Mucosa of rectum (tissue), 2 donors: ENCODE data around the gene SAT2.
"Not testable (repeated sequence)": the region's sequence is repeated elsewhere in the genome, so short reads cannot be mapped to it uniquely, and the experiment has no call there.

Experiments used
- H3K27ac ChIP-seq, 2 donors: one replicate each; pipeline ENCODE4 v1.7.0; 2013; ENCODE audit warnings: inconsistent platforms in 2 of 2, low read depth in 2 of 2, low read length in 2 of 2
- H3K27me3 ChIP-seq, 2 donors: one replicate each; pipeline ENCODE4 v1.7.0; 2013; ENCODE audit warnings: low read length in 2 of 2; ENCODE audit not compliant: control insufficient read depth in 2 of 2, insufficient read depth in 2 of 2
- H3K36me3 ChIP-seq, 2 donors: one replicate each; pipeline ENCODE4 v1.7.0; 2013; ENCODE audit warnings: low read length in 2 of 2; ENCODE audit not compliant: control insufficient read depth in 2 of 2, insufficient read depth in 2 of 2
- H3K4me1 ChIP-seq, 2 donors: one replicate each; pipeline ENCODE4 v1.7.0; 2013; ENCODE audit warnings: low read length in 2 of 2, mild to moderate bottlenecking in 1 of 2; ENCODE audit not compliant: control insufficient read depth in 2 of 2, insufficient read depth in 2 of 2
- H3K4me3 ChIP-seq, 2 donors: one replicate each; pipeline ENCODE4 v1.7.0; 2013; ENCODE audit warnings: low read length in 2 of 2
- H3K9ac ChIP-seq, 2 donors: one replicate each; pipeline ENCODE4 v1.7.0; 2013; ENCODE audit warnings: low read length in 2 of 2, low read depth in 1 of 2, mild to moderate bottlenecking in 1 of 2
- H3K9me3 ChIP-seq, 2 donors: one replicate each; pipeline ENCODE4 v1.7.0; 2013; ENCODE audit warnings: low read length in 2 of 2; ENCODE audit not compliant: control insufficient read depth in 2 of 2
- donor health status: healthy.
- donor health status: Normal muscosa, but diverticular disease.

SAT2 gene

DNA sequence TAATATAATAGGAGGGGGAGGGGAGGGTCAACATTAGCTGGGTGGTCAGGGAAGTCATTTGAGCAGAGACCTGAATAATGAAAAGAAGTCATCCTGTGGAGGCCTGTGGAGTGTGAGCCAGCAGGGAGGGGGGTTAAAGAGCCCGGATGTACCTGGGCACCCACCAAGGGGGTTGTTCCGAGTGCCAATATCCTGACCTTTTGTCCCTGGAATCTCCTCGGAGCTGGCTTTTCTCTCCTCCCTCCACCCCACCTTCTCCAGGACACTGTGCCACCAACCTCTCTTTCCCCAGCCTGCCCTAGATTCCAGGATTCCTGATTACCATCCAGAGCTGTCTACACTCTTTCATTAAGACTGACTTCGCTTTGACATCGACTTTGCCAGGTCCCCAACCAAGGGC, 8.5 kb upstream of the SAT2 start:
- Histone ChIP-seq H3K4me1 (no peaks in the 10 kb centered on the region), H3K9me3 (no peaks in the 10 kb centered on the region), H3K27me3 (no peaks in the 10 kb centered on the region), H3K4me3 (no peak overlapping the region), H3K27ac (no peak overlapping the region), H3K9ac (no peak overlapping the region), H3K36me3 (no peaks in the 10 kb centered on the region)

DNA sequence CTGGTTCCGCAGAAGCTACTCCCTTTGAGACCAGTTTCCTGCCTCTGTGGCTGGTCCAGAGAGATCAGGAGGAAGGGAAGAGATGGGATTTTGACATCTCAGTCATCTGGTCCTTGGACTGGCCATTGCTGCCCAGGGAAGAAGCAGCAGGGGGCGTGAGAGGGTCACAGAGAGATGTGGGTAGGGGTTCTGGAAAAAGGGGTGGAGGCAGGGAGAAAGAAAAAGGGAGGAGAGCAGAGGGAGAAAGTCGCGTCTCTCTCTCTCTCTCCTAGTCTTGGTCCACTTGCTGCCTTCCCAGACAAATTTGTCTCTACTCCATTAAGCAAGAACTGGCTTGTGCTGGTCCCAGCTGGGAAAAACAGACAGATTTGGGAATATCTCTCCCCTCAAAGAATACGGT, 6.8 kb upstream of the SAT2 start:
- Histone ChIP-seq H3K9me3 (no peaks in the 10 kb centered on the region), H3K27me3 (no peaks in the 10 kb centered on the region), H3K36me3 (no peaks in the 10 kb centered on the region), H3K9ac (no peak overlapping the region), H3K4me1 (no peaks in the 10 kb centered on the region), H3K4me3 (no peak overlapping the region), H3K27ac (no peak overlapping the region)

DNA sequence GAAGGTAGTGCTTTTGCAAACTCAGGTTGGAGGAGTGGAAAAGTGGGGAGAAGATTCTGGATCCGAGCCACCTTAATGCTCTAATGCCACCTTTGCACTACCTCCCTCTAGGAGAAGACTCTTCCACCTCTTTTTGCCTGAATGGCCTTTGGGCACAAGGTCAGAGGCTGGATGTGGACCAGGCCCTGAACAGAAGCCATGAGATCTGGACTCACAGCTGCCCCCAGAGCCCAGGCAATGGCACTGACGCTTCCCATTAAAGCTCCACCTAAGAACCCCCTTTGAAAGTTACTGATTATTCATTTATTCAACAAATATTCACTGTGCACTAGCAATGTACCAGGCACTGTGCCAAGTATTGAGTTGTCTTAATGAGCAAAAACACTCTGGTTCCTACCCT, 5.5 kb upstream of the SAT2 start:
- H3K27ac ChIP-seq = no peak overlapping the region
- H3K9ac ChIP-seq = no peak overlapping the region
- H3K4me1 ChIP-seq = no peaks in the 10 kb centered on the region
- H3K4me3 ChIP-seq = no peak overlapping the region
- H3K9me3 ChIP-seq = no peaks in the 10 kb centered on the region
- H3K27me3 ChIP-seq = no peaks in the 10 kb centered on the region
- no peaks in the 10 kb centered on the region for H3K36me3 ChIP-seq

DNA sequence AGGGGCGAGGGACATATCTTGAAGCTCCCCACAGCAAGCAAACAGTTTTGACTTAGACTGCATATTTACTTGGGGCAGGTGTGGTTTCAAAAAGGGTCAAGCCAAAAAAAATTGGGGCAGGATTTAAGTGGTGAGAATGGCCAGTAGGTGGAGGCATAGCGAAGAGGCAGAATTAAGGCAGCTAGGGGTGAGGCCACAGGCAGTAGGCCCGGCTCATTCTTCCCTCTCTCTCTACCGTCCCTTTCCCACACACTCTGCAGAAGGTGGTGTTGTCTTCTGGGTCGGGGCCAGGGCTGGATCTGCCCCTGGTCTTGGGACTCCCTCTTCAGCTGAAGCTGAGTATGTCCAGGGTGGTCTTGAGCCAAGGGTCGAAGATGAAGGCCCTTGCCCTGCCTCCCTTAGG, 4.9 kb upstream of the SAT2 start:
- no peaks in the 10 kb centered on the region for H3K27me3 ChIP-seq
- H3K27ac ChIP-seq = no peak overlapping the region
- peaks cover 0 to 2% of the 10 kb centered on the region in 2 donors for H3K4me1 ChIP-seq
- no peak overlapping the region for H3K4me3 ChIP-seq
- H3K9ac ChIP-seq = no peak overlapping the region
- no peaks in the 10 kb centered on the region for H3K9me3 ChIP-seq
- H3K36me3 ChIP-seq = no peaks in the 10 kb centered on the region

DNA sequence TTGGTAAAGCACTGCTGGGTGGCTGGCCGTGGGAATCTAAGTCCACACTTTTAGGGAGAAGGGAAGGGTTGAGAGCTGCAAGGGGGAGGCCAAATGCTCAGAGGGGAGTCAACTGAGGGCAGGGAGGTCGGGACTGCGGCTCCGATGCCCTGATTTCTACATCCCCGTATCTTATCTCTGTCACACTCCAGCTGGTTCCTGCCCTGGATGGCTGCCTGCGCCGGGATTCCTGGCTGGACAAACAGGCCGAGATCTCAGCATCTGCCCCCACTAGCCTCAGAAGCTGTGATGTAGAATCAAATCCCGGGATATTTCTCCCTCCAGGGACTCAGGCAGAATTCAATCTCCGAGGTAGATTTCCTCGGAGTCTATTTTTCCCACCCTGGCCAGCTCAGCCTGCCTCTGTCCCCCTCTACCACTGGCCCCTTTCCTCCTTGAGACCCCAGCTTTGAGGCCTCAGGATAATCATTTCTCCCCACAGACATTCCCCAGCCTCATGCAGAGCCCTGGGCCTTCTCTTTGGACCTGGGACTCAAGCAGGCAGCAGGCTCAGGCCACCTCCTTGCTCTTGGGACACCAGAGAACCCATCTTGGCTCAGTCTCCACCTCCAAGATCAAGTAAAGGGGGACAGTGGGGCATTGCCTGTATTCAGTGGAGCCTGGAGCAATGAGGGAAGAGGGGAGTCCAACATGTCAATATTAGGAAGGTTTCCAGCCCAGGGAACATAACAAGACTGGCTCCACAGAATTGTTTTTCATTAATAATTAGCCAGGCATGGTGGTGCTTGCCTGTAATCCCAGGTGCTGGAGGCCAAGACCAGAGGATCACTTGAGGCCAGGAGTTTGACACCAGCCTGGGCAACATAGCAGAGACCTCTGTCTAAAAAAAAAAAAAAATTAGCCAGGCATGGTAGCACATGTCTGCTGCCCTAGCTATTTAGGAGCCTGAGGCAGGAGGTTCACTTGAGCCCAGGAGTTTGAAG, 4.1 kb upstream of the SAT2 start:
- Histone ChIP-seq H3K9ac (no peak overlapping the region), H3K27ac (no peak overlapping the region), H3K9me3 (no peaks in the 10 kb centered on the region), H3K4me1 (peaks cover 3 to 5% of the 10 kb centered on the region in 2 donors), H3K36me3 (no peaks in the 10 kb centered on the region), H3K27me3 (no peaks in the 10 kb centered on the region), H3K4me3 (no peak overlapping the region)

DNA sequence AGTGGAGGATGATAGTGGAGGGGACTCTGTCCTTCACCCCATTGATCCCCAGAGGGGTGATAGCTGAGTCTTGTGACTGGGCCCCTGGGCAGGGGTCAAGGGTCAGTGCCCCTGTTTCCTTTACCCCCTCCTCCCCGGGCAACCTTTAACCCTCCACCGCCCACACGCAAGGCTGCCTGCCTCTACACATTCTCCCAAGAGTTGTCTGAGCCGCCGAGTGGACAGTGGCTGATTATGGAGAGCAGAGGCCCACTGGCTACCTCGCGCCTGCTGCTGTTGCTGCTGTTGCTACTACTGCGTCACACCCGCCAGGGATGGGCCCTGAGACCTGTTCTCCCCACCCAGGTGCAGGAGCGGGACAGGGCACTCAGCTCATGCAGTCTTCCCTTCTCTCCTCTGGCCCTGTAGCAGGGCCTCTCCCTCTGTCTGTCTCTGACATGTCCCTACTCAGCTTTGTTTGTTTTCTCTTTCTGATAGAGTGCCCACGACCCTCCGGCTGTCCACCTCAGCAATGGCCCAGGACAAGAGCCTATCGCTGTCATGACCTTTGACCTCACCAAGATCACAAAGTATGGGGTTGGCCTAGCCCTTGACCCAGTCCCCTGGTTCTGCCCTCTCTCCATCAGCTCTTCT, 2.4 kb upstream of the SAT2 start, which contains the start of gene SHBG:
Gene SHBG, plus strand, starts transcription at position 197 of the 633 bp plus-strand sequence. Its CDS starts 38 bp downstream, at position 235.
- Histone ChIP-seq H3K27ac (no peak within 1 kb of the TSS), H3K27me3 (no peaks in the 10 kb centered on the region), H3K9ac (no peak within 1 kb of the TSS), H3K36me3 (no peaks in the 10 kb centered on the region), H3K9me3 (no peaks in the 10 kb centered on the region), H3K4me1 (peaks cover 5 to 10% of the 10 kb centered on the region in 2 donors), H3K4me3 (no peak within 1 kb of the TSS)

DNA sequence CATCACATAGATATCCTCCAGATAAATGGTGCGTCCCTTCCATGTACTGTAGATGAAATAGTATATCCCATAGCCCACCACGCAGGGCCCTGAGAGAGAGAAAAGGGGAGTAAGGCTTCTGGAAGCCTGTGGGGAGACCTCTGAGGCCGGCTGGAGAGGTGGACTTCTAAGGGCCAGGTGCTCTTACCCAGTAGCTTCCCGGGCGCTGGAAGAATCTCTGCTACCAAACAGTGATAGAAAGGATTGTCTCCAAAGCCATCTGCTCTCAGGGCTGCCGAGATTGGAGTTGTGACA, 718 bp downstream of the SAT2 start:
- H3K4me1 ChIP-seq = peaks cover 5 to 10% of the 10 kb centered on the region in 2 donors
- no peaks in the 10 kb centered on the region for H3K9me3 ChIP-seq
- peak overlapping the region; percentile 84 to 90 for H3K4me3 ChIP-seq
- H3K27me3 ChIP-seq = no peaks in the 10 kb centered on the region
- H3K27ac ChIP-seq = peak overlapping the region in 1 of 2 donors; percentile 90
- H3K36me3 ChIP-seq = no peaks in the 10 kb centered on the region
- peak overlapping the region; percentile 81 to 87 for H3K9ac ChIP-seq

DNA sequence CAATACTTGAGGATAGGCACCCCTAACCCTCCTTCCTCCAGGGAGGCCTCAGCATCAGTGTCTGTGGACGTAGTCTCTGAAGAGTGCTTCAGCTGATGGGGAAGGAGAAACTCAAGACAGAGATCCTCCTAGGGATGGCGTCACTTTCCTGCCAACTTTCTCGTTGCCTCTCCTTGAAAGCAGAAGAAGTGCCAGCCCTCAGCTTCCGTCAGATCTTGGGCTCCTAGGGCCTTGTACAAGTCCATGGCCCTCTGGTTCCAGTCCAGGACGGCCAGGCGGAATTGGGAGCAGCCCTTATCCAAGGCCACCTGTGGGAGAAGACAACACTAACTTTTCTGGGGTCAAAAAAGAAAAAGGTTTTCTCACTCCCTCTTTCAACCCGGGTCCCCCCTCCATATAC, 1.3 kb downstream of the SAT2 start:
- Histone ChIP-seq H3K27ac (no peak overlapping the region), H3K4me1 (peaks cover 5 to 10% of the 10 kb centered on the region in 2 donors), H3K27me3 (no peaks in the 10 kb centered on the region), H3K9ac (no peak overlapping the region), H3K9me3 (no peaks in the 10 kb centered on the region), H3K4me3 (peak overlapping the region in 1 of 2 donors; percentile 84), H3K36me3 (no peaks in the 10 kb centered on the region)

DNA sequence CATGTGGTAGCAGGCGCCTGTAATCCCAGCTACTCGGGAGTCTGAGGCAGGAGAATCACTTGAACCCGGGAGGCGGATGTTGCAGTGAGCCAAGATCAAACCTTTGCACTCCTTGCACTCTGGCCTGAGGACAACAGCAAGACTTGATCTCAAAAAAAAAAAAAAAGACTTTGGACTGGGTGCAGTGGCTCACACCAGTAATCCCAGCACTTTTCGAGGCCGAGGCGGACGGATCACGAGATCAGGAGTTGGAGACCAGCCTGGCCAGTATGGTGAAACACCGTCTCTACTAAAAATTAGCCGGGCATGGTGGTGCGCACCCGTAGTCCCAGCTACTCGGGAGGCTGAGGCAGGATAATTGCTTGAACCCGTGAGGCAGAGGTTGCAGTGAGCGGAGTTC, 1.9 kb downstream of the SAT2 start:
- H3K9ac ChIP-seq, H3K9me3 ChIP-seq, H3K27ac ChIP-seq: not testable (repeated sequence)

DNA sequence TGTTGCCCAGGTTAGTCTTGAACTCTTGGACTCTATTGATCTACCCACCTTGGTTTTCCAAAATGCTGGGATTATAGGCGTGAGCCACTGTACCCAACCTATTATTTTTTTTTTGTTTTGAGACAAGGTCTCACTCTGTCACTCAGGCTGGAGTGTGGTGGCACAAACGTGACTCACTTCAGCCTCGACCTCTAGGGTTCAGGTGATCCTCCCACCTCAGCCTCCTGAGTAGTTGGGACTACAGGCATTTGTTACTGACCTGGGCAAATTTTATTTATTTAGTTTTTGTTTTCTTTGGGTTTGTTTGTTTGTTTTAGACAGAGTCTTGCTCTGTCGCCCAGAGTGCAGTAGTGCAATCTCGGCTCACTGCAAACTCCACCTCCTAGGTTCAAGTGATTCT, 4.0 kb downstream of the SAT2 start:
- Histone ChIP-seq H3K4me3 (no peak overlapping the region), H3K9me3 (no peaks in the 10 kb centered on the region), H3K36me3 (no peaks in the 10 kb centered on the region), H3K27me3 (no peaks in the 10 kb centered on the region), H3K27ac (no peak overlapping the region), H3K4me1 (peaks cover 5 to 10% of the 10 kb centered on the region in 2 donors), H3K9ac (no peak overlapping the region)

More for the DNA sequence above, 1.9 kb downstream of the SAT2 start:
- not testable (repeated sequence) for H3K27me3 ChIP-seq, H3K36me3 ChIP-seq, H3K4me3 ChIP-seq, H3K4me1 ChIP-seq
